GM23338 (cell line): Measurements from ENCODE around the gene NCOA1.

ENCODE experiments used
- CREB1 ChIP-seq: fragments of 250-450 bp; sonication (Bioruptor Pico); IDR thresholded peaks from 2 replicates; pipeline ENCODE4 v1.5.0; 2020; ENCODE audit warnings: low read depth, mild to moderate bottlenecking, moderate library complexity
- CTCF ChIP-seq, 2 experiments: fragments of 200-600 bp in 1 of 2; sonication (generic) in 1 of 2; conservative IDR thresholded peaks; 2 replicates each; pipeline versions ENCODE4 v1.5.1 to v1.6.1; 2016 to 2017; ENCODE audit warnings: antibody characterized with exemption in 2 of 2, low read depth in 2 of 2, mild to moderate bottlenecking in 2 of 2, moderate library complexity in 1 of 2
- ETS1 ChIP-seq: IDR thresholded peaks from 2 replicates; pipeline ENCODE4 v1.6.1; 2016; ENCODE audit warnings: antibody characterized with exemption
- EZH2 ChIP-seq: fragments of 200-600 bp; sonication (generic); IDR thresholded peaks from one replicate; pipeline ENCODE4 v1.8.0; 2017; ENCODE audit warnings: antibody characterized with exemption, mild to moderate bottlenecking, low read depth; ENCODE audit not compliant: unreplicated experiment
- EZH2phosphoT487 ChIP-seq: fragments of 200-600 bp; sonication (generic); IDR thresholded peaks from one replicate; pipeline ENCODE4 v1.8.1; 2018; ENCODE audit warnings: antibody characterized with exemption; ENCODE audit not compliant: unreplicated experiment
- JUNB ChIP-seq: IDR thresholded peaks from one replicate; pipeline ENCODE4 v1.6.1; 2016; ENCODE audit warnings: antibody characterized with exemption; ENCODE audit not compliant: unreplicated experiment
- NANOG ChIP-seq: IDR thresholded peaks from 2 replicates; pipeline ENCODE4 v1.6.1; 2016; ENCODE audit warnings: antibody characterized with exemption, borderline replicate concordance
- POLR2AphosphoS5 ChIP-seq: IDR thresholded peaks from 2 replicates; pipeline ENCODE4 v1.6.1; 2016; ENCODE audit warnings: antibody characterized with exemption, low read depth
- REST ChIP-seq: IDR thresholded peaks from one replicate; pipeline ENCODE4 v1.6.1; 2018; ENCODE audit warnings: antibody characterized with exemption; ENCODE audit not compliant: unreplicated experiment
- STAT1 ChIP-seq: IDR thresholded peaks from one replicate; pipeline ENCODE4 v1.6.1; 2016; ENCODE audit warnings: antibody characterized with exemption; ENCODE audit not compliant: unreplicated experiment
- ZNF114 ChIP-seq: fragments of 250-450 bp; sonication (Bioruptor Pico); IDR thresholded peaks from 2 replicates; pipeline ENCODE4 v1.5.0; 2020; ENCODE audit warnings: mild to moderate bottlenecking, moderate library complexity
- ZNF331 ChIP-seq: fragments of 250-450 bp; sonication (Bioruptor Pico); IDR thresholded peaks from 2 replicates; pipeline ENCODE4 v1.5.0; 2020; ENCODE audit warnings: low read depth, mild to moderate bottlenecking, moderate library complexity
- ZNF462 ChIP-seq: fragments of 250-450 bp; sonication (Bioruptor Pico); IDR thresholded peaks from 2 replicates; pipeline ENCODE4 v1.5.0; 2020; ENCODE audit warnings: mild to moderate bottlenecking, moderate library complexity

- no peak for TF ChIP-seq REST
- no peak for TF ChIP-seq POLR2AphosphoS5
- no peak for TF ChIP-seq CTCF (conservative IDR thresholded peaks at IDR 0.05; ENCODE audit: low read depth in 2 of 2)
- no peak for TF ChIP-seq EZH2
- no peak for TF ChIP-seq ZNF462 (CRISPR knock-in tag)
- TF ChIP-seq CREB1 (CRISPR knock-in tag): no peak
- no peak for TF ChIP-seq NANOG
- no peak for TF ChIP-seq EZH2phosphoT487
- TF ChIP-seq ETS1: no peak
- TF ChIP-seq JUNB: no peak
- TF ChIP-seq ZNF114: no peak
- no peak for TF ChIP-seq ZNF331 (CRISPR knock-in tag)
- TF ChIP-seq STAT1: no peak
Observed at GRCh38 chr2:24570225-24570624, 79.2 kb downstream of the NCOA1 start.
